CD1c-positive myeloid dendritic cell (primary cell): ENCODE measurements around the gene USP22.

Source experiments
- DNase-seq: peaks from one replicate; pipeline ENCODE4 v3.0.0-alpha.2; 2016; ENCODE audit errors: extremely low spot score

USP22 gene

DNA sequence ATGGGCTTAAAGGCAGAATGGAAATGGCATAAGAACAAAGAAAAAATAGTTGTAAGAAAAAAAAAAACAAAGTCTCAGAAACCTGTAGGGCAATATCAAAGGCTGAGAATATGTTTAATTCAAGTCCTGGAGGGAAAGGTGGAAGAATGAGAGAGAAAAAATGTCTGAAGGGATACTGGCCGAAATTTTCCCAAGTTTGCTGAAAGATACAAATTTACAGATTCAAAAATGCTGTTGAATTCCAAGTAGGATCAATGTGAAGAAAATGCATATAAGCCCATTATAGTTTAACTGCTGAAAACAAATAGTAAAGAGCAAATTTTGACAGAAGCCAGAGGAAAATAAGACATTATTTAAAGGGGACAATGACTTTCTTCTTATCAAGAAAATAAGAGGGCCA lies 6.6 kb upstream of the USP22 start:
- no peak for DNase-seq

DNA sequence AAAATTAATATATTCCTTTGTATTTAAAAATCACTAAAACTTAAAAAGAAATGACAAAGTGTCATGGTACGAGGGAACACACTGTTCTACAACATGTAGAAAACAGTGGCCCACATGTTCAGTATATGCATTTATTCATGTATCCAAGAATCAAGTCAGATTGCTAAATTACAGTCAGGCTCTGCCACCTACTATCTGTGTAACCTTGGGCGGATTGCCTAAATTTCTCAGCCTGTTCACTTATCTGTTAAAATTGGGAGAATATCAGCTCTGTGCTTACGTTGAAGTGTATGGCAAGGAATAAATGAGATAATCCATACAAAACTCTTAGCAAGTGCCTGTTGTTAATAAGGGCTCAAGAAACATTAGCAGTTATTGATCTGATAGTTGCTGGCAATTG lies 3.4 kb upstream of the USP22 start:
- no peak for DNase-seq

GRCh38 chr17:21044971-21045370 lies 2.2 kb upstream of the USP22 start:
- DNase-seq, result no peak

- no peak for DNase-seq
Observed at GRCh38 chr17:21043296-21044232, 753 bp upstream of the USP22 start.

GRCh38 chr17:21041741-21042457 lies 912 bp downstream of the USP22 start:
- DNase-seq, result peak; percentile 73

GRCh38 chr17:21039839-21040575 lies 2.8 kb downstream of the USP22 start:
- peak; percentile 48 for DNase-seq

- DNase-seq, result no peak
Observed at GRCh38 chr17:21037117-21037803, 5.6 kb downstream of the USP22 start.

GRCh38 chr17:21036361-21036881 lies 6.4 kb downstream of the USP22 start:
- peak; percentile 55 for DNase-seq

DNA sequence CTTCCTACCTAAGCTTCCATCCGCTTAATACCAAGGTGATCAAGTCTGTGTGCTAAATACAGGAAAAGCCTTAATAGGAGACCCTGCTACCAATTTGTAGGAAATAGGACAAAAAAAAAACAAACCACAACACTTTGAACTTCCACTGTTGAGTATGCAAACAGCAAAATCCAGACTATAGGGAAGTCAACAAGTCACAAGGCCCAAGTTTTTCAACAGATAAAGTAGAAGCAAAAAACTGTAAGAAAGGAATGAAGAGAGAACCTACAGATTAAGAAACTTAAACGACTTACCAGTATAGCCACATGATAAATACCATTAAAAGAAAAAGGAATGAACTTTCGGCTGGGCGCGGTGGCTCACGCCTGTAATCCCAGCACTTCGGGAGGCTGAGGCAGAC lies 7.4 kb downstream of the USP22 start:
- DNase-seq, result peak; percentile 57

GRCh38 chr17:21034340-21035235 lies 8.2 kb downstream of the USP22 start:
- peak; percentile 79 for DNase-seq

DNA sequence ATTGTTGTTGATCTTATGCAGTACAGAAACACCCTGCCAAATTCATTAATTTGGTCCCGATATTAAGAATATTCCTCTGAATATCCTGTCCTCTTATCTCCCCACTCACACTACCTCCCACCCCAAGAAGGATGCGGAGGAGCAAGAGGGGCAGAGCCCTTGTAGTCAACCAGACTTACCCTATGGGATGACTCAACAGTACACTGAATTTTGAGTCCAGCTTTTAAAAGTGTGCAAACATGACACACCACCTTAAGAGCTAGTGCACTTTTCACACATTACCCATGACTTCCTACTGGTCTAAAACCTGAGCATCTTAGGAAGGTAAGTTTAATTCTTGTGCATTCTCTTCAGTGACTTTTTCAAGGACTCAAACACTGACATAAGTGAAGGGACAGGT lies 9.5 kb downstream of the USP22 start:
- DNase-seq, result no peak

- no peak for DNase-seq
Observed at GRCh38 chr17:21031756-21032396, 10.9 kb downstream of the USP22 start.

DNA sequence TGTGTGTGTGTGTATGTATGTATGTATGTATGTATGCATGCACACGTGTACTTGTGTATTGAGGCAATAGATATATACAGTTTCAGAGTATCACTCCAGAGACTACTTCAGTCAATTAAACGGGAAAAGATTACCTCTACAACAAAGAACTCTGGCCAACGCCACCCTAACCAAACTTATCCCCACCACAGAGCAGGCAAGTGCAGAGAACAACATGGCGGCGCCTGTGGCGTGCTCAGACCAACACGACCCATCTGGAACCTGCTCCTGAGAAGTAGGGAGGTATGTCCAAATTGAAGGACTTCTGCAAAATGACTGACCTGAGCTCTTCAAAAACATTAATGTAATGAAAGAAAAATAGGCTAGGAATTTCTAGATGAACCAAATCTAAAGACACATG lies 12.4 kb downstream of the USP22 start:
- DNase-seq, result no peak

GRCh38 chr17:21029515-21029914 lies 13.3 kb downstream of the USP22 start:
- no peak for DNase-seq

DNA sequence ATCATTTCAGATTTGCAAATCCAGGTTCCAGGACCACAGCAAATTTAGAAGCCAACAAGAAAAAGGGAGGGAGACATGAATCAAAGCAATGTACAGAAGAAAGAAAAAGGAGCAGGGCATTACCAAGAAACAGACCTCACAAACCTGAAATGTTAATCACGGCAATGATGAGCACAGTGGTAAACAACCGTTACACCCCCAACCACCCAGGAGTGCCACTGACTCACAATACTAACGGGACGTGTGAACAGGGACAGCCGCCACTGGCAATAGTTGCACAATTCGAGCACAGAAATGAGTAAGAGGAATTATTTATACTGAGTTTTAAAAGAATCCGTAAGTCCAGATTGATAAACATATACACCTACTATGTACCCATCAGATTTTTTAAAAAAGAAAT lies 13.8 kb downstream of the USP22 start:
- DNase-seq, result peak; percentile 32

- DNase-seq, result no peak
Observed at GRCh38 chr17:21028192-21028591, 14.6 kb downstream of the USP22 start.

GRCh38 chr17:21027031-21027430 lies 15.8 kb downstream of the USP22 start:
- no peak for DNase-seq

DNA sequence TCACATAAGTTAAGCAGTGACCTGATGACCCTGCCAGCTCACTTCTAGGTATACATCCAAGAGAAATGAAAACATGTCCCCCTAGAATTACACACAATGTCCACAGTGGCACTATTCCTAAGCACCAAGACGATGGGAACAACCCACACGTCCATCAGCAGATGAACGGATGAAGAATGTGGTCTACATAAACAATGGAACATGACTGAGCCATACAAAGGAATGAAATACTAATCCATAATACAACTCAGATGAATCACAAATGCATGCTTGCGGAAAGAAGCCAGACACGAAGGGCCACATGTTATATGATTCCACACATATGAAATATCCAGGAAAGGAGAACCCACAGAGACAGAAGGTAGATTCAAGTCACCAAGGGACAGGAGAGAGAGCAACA lies 17.4 kb downstream of the USP22 start:
- no peak for DNase-seq

GRCh38 chr17:21024024-21024423 lies 18.8 kb downstream of the USP22 start:
- no peak for DNase-seq

DNA sequence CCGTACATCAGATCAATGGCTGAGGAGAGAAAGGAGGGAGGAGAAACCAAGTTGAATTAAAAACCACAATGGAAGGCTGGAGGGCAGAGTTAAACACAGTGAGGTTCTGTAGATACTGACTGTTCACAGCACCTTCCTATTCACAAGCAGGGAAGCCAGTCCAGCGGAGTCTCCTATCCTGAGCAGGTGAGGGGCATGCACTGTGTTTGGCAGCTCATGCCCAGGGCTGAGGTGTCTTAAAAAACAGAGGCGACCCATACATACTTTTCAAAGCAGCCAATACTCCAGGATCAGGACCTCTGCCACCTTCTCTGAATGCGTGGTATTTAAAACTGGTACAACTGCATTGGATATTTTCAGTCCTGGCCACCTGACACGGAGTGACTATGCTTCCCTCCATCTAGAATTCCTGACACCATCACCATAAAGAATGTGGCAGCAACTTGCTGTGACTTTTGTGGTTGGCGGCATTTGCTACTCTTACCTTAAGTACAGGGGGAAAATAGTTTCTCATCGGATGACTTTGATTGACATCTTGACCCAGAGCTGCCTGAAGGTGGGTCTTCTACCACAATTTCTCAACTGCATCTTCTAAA lies 21.5 kb downstream of the USP22 start:
- no peak for DNase-seq
